K562 (cell line): Measurements from ENCODE around the gene SP2. TPM values are rescaled to one million over a fixed set of nuclear protein-coding genes. Genes with fewer than 3 reads are reported as not detected.

Source experiments
- ATAC-seq: fragments of 200-7000 bp; cut with Tn5 transposase; 3 replicates; pipeline ENCODE4 v1.9.1; 2020; ENCODE audit warnings: moderate library complexity
- BruUV-seq: library from RNA; stranded (reverse); fragments of 400-500 nt; replicated peaks from 2 replicates; lab custom pipeline; 2021; lab: Mats Ljungman, UMichigan
- CTCF ChIA-PET: fragments of 300-600 bp; formaldehyde crosslinking; extraction: SDS; loops from one replicate; lab custom pipeline; 2021; ENCODE audit warnings: low intra/inter-chr PET ratio; lab: Yijun Ruan, JAX
- POLR2A ChIA-PET: fragments of 300-600, 350-650 bp; sonication (Branson Sonifier 250); formaldehyde crosslinking; extraction: SDS; loops from one replicate; lab custom pipeline; 2021; ENCODE audit warnings: antibody characterized with exemption, inconsistent platforms; lab: Yijun Ruan, JAX
- DNase-seq, 4 experiments: peaks; one replicate each; pipeline versions ENCODE4 v3.0.0 to v3.0.0-alpha.2; 2011 to 2018; ENCODE audit warnings: low spot score in 3 of 4, mixed read lengths in 3 of 4; ENCODE audit errors: extremely low read depth in 1 of 4
- FAIRE-seq: peaks from 2 replicates; lab custom pipeline; 2011; peaks lifted over from hg19 to GRCh38; lab: Jason Lieb, UNC
- H2AFZ ChIP-seq: 2 replicates; pipeline ENCODE4 v1.6.0; 2011; ENCODE audit warnings: low read depth, low read length, control low read depth, inconsistent platforms
- H3K27ac ChIP-seq: fragments of 200-600 bp; 3 replicates; pipeline ENCODE4 v1.8.0; 2011; ENCODE audit warnings: low read depth, mild to moderate bottlenecking, control low read depth, inconsistent platforms, low read length, moderate library complexity, mixed read lengths; ENCODE audit errors: extremely low read depth
- H3K27me3 ChIP-seq, 2 experiments: fragments of 300-600 bp in 1 of 2; 2 replicates in 1 of 2; 3 replicates in 1 of 2; pipeline versions ENCODE4 v1.6.0 to v1.8.0; 2011; ENCODE audit warnings: inconsistent platforms in 2 of 2, low read length in 2 of 2, mild to moderate bottlenecking in 1 of 2, mixed read lengths in 1 of 2, moderate library complexity in 1 of 2; ENCODE audit not compliant: control insufficient read depth in 2 of 2, insufficient read depth in 2 of 2
- H3K36me3 ChIP-seq: fragments of 300-600 bp; 3 replicates; pipeline ENCODE4 v1.8.0; 2011; ENCODE audit warnings: mild to moderate bottlenecking, low read length, inconsistent platforms; ENCODE audit not compliant: control insufficient read depth, insufficient read depth
- H3K4me1 ChIP-seq, 2 experiments: fragments of 200-600 bp in 1 of 2; replicated peaks in 1 of 2; 2 replicates in 1 of 2; 3 replicates in 1 of 2; pipeline versions ENCODE4 v1.5.1 to v1.8.0; 2011; ENCODE audit warnings: inconsistent platforms in 2 of 2, low read length in 2 of 2, mild to moderate bottlenecking in 1 of 2, mixed read lengths in 1 of 2, moderate library complexity in 1 of 2; ENCODE audit not compliant: control insufficient read depth in 2 of 2, insufficient read depth in 2 of 2
- H3K4me2 ChIP-seq: 2 replicates; pipeline ENCODE4 v1.6.1; 2011; ENCODE audit warnings: low read length, control low read depth, inconsistent platforms, mixed read lengths; ENCODE audit not compliant: insufficient read depth
- H3K4me3 ChIP-seq: fragments of 200-600 bp; sonication (generic), shearing (Covaris generic); 2 replicates; pipeline ENCODE4 v1.5.1; 2016; ENCODE audit warnings: control low read depth, inconsistent platforms
- H3K79me2 ChIP-seq: fragments of 200-600 bp; 3 replicates; pipeline ENCODE4 v1.8.0; 2011; ENCODE audit warnings: low read length, inconsistent platforms; ENCODE audit not compliant: control insufficient read depth, insufficient read depth
- H3K9ac ChIP-seq, 2 experiments: 2 replicates each; pipeline versions ENCODE4 v1.6.0 to v1.6.1; 2011; ENCODE audit warnings: low read depth in 2 of 2, low read length in 2 of 2, control low read depth in 1 of 2, inconsistent platforms in 1 of 2, mild to moderate bottlenecking in 1 of 2, mixed read lengths in 1 of 2; ENCODE audit not compliant: insufficient read depth in 1 of 2
- H3K9me1 ChIP-seq: one replicate; pipeline ENCODE4 v1.6.0; 2011; ENCODE audit warnings: inconsistent platforms, mild to moderate bottlenecking, low read length, moderate library complexity; ENCODE audit not compliant: control insufficient read depth, insufficient read depth
- H3K9me3 ChIP-seq: replicated peaks from 2 replicates; pipeline ENCODE4 v1.5.1; 2011; ENCODE audit warnings: low read depth, low read length, inconsistent platforms; ENCODE audit not compliant: control insufficient read depth, insufficient read depth
- H4K20me1 ChIP-seq: replicated peaks from 2 replicates; pipeline ENCODE4 v1.6.1; 2011; ENCODE audit warnings: low read length, inconsistent platforms, mixed read lengths; ENCODE audit not compliant: control insufficient read depth, insufficient read depth
- DMBX1 ChIP-seq: fragments of 250-450 bp; sonication (Bioruptor Pico); IDR thresholded peaks from 2 replicates; pipeline ENCODE4 v1.8.0; 2022; ENCODE audit warnings: inconsistent platforms, mild to moderate bottlenecking, moderate library complexity, borderline replicate concordance
- DPF2 ChIP-seq: fragments of 450-650 bp; IDR thresholded peaks from 2 replicates; pipeline ENCODE4 v1.6.1; 2016
- FOXM1 ChIP-seq, 2 experiments: fragments of 450-650 bp in 1 of 2; sonication (generic) in 1 of 2; formaldehyde crosslinking in 1 of 2; IDR thresholded peaks; 2 replicates each; pipeline versions ENCODE4 v1.6.1 to v1.9.0; 2017 to 2022; ENCODE audit warnings: low read depth in 2 of 2, mild to moderate bottlenecking in 2 of 2, missing genetic modification reagents in 1 of 2, moderate library complexity in 1 of 2
- GATA2 ChIP-seq: sonication (generic); formaldehyde crosslinking; IDR thresholded peaks from 2 replicates; pipeline ENCODE4 v1.4.0; 2020; ENCODE audit warnings: mild to moderate bottlenecking, missing genetic modification reagents
- HIVEP1 ChIP-seq: fragments of 250-450 bp; sonication (Bioruptor Pico); IDR thresholded peaks from 2 replicates; pipeline ENCODE4 v1.4.0; 2020; ENCODE audit warnings: mild to moderate bottlenecking
- HNRNPK ChIP-seq: fragments of 200-400 bp; formaldehyde crosslinking; IDR thresholded peaks from one replicate; pipeline ENCODE4 v1.6.1; 2018; ENCODE audit warnings: mild to moderate bottlenecking, low read depth, low read length; ENCODE audit not compliant: poor library complexity, severe bottlenecking
- KDM1A ChIP-seq, 2 experiments: fragments of 450-650 bp; IDR thresholded peaks; 2 replicates each; pipeline ENCODE4 v1.6.1; 2016; ENCODE audit warnings: mild to moderate bottlenecking in 2 of 2
- KDM5B ChIP-seq: fragments of 200-600 bp; sonication (generic); IDR thresholded peaks from 2 replicates; pipeline ENCODE4 v1.6.1; 2012; ENCODE audit warnings: low read depth, mild to moderate bottlenecking, moderate library complexity, low read length, control low read depth, inconsistent platforms; ENCODE audit not compliant: insufficient replicate concordance
- MEF2A ChIP-seq: IDR thresholded peaks from 2 replicates; pipeline ENCODE4 v1.6.1; 2011; ENCODE audit warnings: low read depth, mild to moderate bottlenecking, low read length, moderate library complexity; ENCODE audit not compliant: control insufficient read depth
- NCOR1 ChIP-seq: fragments of 450-650 bp; IDR thresholded peaks from 2 replicates; pipeline ENCODE4 v1.6.1; 2016; ENCODE audit warnings: mild to moderate bottlenecking, moderate library complexity
- NFIC ChIP-seq: fragments of 450-650 bp; IDR thresholded peaks from 2 replicates; pipeline ENCODE4 v1.6.1; 2017; ENCODE audit warnings: mild to moderate bottlenecking, inconsistent platforms
- POLR3G ChIP-seq: IDR thresholded peaks from 2 replicates; pipeline ENCODE4 v1.6.1; 2011; ENCODE audit not compliant: insufficient read length, insufficient replicate concordance; ENCODE audit errors: extremely low read depth
- PTRF ChIP-seq: fragments of 450-650 bp; IDR thresholded peaks from 2 replicates; pipeline ENCODE4 v1.6.1; 2016; ENCODE audit warnings: mild to moderate bottlenecking, missing genetic modification characterization, missing compliant biosample characterization
- SIX5 ChIP-seq, 2 experiments: IDR thresholded peaks; 2 replicates each; pipeline ENCODE4 v1.6.1; 2011; ENCODE audit warnings: low read length in 2 of 2, borderline replicate concordance in 1 of 2, low read depth in 1 of 2, mild to moderate bottlenecking in 1 of 2, moderate library complexity in 1 of 2; ENCODE audit not compliant: insufficient read depth in 1 of 2
- SMAD3 ChIP-seq: fragments of 450-650 bp; formaldehyde crosslinking; conservative IDR thresholded peaks from 2 replicates; pipeline ENCODE4 v1.4.0; 2020; ENCODE audit warnings: mild to moderate bottlenecking
- SMC3 ChIP-seq: conservative IDR thresholded peaks from 2 replicates; pipeline ENCODE4 v1.6.1; 2011; ENCODE audit warnings: low read depth, low read length, improper control_type of control experiment; ENCODE audit not compliant: insufficient read depth
- STAT5A ChIP-seq: IDR thresholded peaks from 2 replicates; pipeline ENCODE4 v1.6.1; 2012; ENCODE audit warnings: low read length, inconsistent platforms, borderline replicate concordance
- ZBTB2 ChIP-seq: fragments of 450-650 bp; IDR thresholded peaks from 2 replicates; pipeline ENCODE4 v1.6.1; 2016; ENCODE audit warnings: antibody characterized with exemption
- ZFX ChIP-seq: sonication (generic); formaldehyde crosslinking; IDR thresholded peaks from 2 replicates; pipeline ENCODE4 v1.8.0; 2022; ENCODE audit warnings: mild to moderate bottlenecking, missing genetic modification reagents, moderate library complexity
- ZNF280B ChIP-seq: fragments of 250-450 bp; sonication (Bioruptor Pico); IDR thresholded peaks from 2 replicates; pipeline ENCODE4 v1.5.1; 2021; ENCODE audit warnings: mild to moderate bottlenecking
- ZSCAN29 ChIP-seq: fragments of 450-650 bp; IDR thresholded peaks from 2 replicates; pipeline ENCODE4 v1.6.1; 2017
- WGBS: fragments of 100-300 bp; shearing (Covaris generic); methylation state at CpG from one replicate; pipeline ENCODE4 v1.1.6; 2016; ENCODE audit warnings: low coverage, mixed read lengths; ENCODE audit not compliant: insufficient coverage; ENCODE audit errors: missing lambda C conversion rate; 5-methylcytosine and 5-hydroxymethylcytosine counted together
- in situ Hi-C: fragments of 300-500 bp; cut with MboI; formaldehyde crosslinking; loops from 4 replicates; pipeline ENCODE4 v1.15.0; 2018; ENCODE audit warnings: inconsistent platforms, mixed read lengths
- intact Hi-C: fragments of 100-400 bp; cut with micrococcal nuclease; formaldehyde crosslinking; loops from 2 replicates; pipeline ENCODE4 v1.14.2; 2022
- polyA plus RNA-seq, 8 experiments: library from polyadenylated mRNA; depleted of rRNA in 4 of 8; stranded (reverse) in 5 of 8; unstranded in 3 of 8; fragments of >200 nt; fragmentation: Nextera tagmentation in 2 of 8; fragmentation: Illumina TruSeq in 1 of 8; extraction: Ambion mirVana in 2 of 8; extraction: Trizol in 1 of 8; gene quantifications; 2 replicates each; pipeline versions ENCODE4 v1.2.1 to v1.2.3, GENCODE V29; 2011 to 2014; ENCODE audit warnings: inconsistent platforms in 1 of 8, missing spikeins in 1 of 8
- total RNA-seq, 7 experiments: library from RNA; depleted of rRNA in 6 of 7; stranded (reverse); fragments of >200 nt in 6 of 7; fragmentation: Illumina TruSeq in 2 of 7; extraction: Trizol in 2 of 7; gene quantifications; 2 replicates each; pipeline versions ENCODE4 v1.2.1 to v1.2.3, GENCODE V29; 2011 to 2021; ENCODE audit warnings: low replicate concordance in 1 of 7

The SP2 gene
- total and polyA plus RNA-seq, 9 of the 15 experiments (the other 6 are each of a cell fraction or from before 2014, with no cell fraction given) = 0.77 to 22.3 (median 2.3) TPM

- 0% methylated on average over 6 of the region's 9 CpGs for WGBS
- ChIA-PET CTCF (interaction anchor here (1.2 kb wide), 1 partner anchor 11 kb away, joined by 3 read pairs; no protein-coding TSS in a partner anchor), POLR2A (no interaction called here)
- Histone ChIP-seq H4K20me1 (no peaks in the 10 kb centered on the region), H3K4me2 (peak overlapping the region; percentile 60), H3K9me1 (no peaks in the 10 kb centered on the region), H3K27me3 (no peaks in the 10 kb centered on the region), H3K27ac (peak overlapping the region; percentile 42; the same call in 2 of the 3 replicates), H3K9me3 (no peaks in the 10 kb centered on the region), H2AFZ (peak overlapping the region; percentile 48), H3K9ac (peak overlapping the region in 1 of 2 experiments; percentile 41; a peak in 2 of 4 replicates), H3K4me3 (no peak overlapping the region), H3K36me3 (no peaks in the 10 kb centered on the region), H3K4me1 (peaks cover 46 to 54% of the 10 kb centered on the region in 2 experiments), H3K79me2 (no peaks in the 10 kb centered on the region)
- ATAC-seq (peak; percentile 94), DNase-seq (peak; percentile 28 to 92 (median 64)), FAIRE-seq (peak; percentile 99)
- in situ Hi-C loops (no loop called here), intact Hi-C loops (no loop called here)
- no TSS peak for BruUV-seq
- TF ChIP-seq KDM5B = no peak
- peak; percentile 74 for TF ChIP-seq GATA2 (CRISPR knock-in tag)
- TF ChIP-seq NFIC = peak; percentile 63
- TF ChIP-seq DPF2 = peak; percentile 86
- no peak for TF ChIP-seq HNRNPK
- no peak for TF ChIP-seq HIVEP1 (CRISPR knock-in tag)
- TF ChIP-seq MEF2A = peak; percentile 51; the same call in 1 of the 2 replicates
- TF ChIP-seq SMAD3 = peak; percentile 61; the same call in 1 of the 2 replicates
- TF ChIP-seq ZFX (CRISPR knock-in tag) = peak; percentile 19; the same call in 1 of the 2 replicates
- peak; percentile 20; the same call in 1 of the 2 replicates for TF ChIP-seq ZBTB2
- no peak for TF ChIP-seq SIX5 (IDR thresholded peaks at IDR 0.05; ENCODE audit: borderline replicate concordance in 1 of 2, insufficient read depth in 1 of 2, low read depth in 1 of 2, low read length in 2 of 2)
- peak; percentile 96 for TF ChIP-seq NCOR1
- TF ChIP-seq PTRF (tag) = no peak
- peak; percentile 63 for TF ChIP-seq STAT5A
- no peak for TF ChIP-seq POLR3G
- TF ChIP-seq DMBX1 (CRISPR knock-in tag) = peak; percentile 82; the same call in 1 of the 2 replicates
- TF ChIP-seq ZNF280B (CRISPR knock-in tag) = no peak
- peak; percentile 86 to 94 for TF ChIP-seq KDM1A (IDR thresholded peaks at IDR 0.05)
- no peak for TF ChIP-seq ZSCAN29
- TF ChIP-seq FOXM1 (IDR thresholded peaks at IDR 0.05; ENCODE audit: low read depth) = peak; percentile 52
- TF ChIP-seq FOXM1 (CRISPR knock-in tag; IDR thresholded peaks at IDR 0.05; ENCODE audit: low read depth) = no peak
- no peak for TF ChIP-seq SMC3
Observed at GRCh38 chr17:47877368-47878034, 18.5 kb upstream of the SP2 start.
